ENCODE data around the gene TSSC4.

GRCh38 chr11:2436521-2437031, 36.0 kb downstream of the TSSC4 start:
- no peak for TF ChIP-seq CTCF (IDR thresholded peaks at IDR 0.05)
- TF ChIP-seq POLR2AphosphoS5 (IDR thresholded peaks at IDR 0.05), result no peak
